ENCODE results near the gene SOX13.
"Not testable (repeated sequence)": the region's sequence is repeated elsewhere in the genome, so short reads cannot be mapped to it uniquely, and the experiment has no call there.

- TF ChIP-seq POLR2A, CTCF (IDR thresholded peaks at IDR 0.05): not testable (repeated sequence)
Observed at GRCh38 chr1:204048796-204049195, 24.1 kb upstream of the SOX13 start.

Data from vagina (tissue), 2 donors.